SK-N-SH treated with all-trans-retinoic acid at 6 μM for 48 hours (cell line): ENCODE results near the gene GPR37L1.

Experiments
- ARNTL ChIP-seq: fragments of 450-650 bp; formaldehyde crosslinking; IDR thresholded peaks from 2 replicates; pipeline ENCODE4 v1.5.0; 2020; ENCODE audit warnings: low read depth, mild to moderate bottlenecking, moderate library complexity, borderline replicate concordance
- CSDC2 ChIP-seq: fragments of 250-450 bp; sonication (Bioruptor Pico); IDR thresholded peaks from 2 replicates; pipeline ENCODE4 v1.5.0; 2020; ENCODE audit warnings: mild to moderate bottlenecking, moderate library complexity
- ISL1 ChIP-seq: fragments of 250-450 bp; sonication (Bioruptor Pico); IDR thresholded peaks from 2 replicates; pipeline ENCODE4 v2.1.2; 2022; ENCODE audit warnings: mild to moderate bottlenecking, moderate library complexity
- OSR1 ChIP-seq: fragments of 250-450 bp; sonication (Bioruptor Pico); IDR thresholded peaks from 2 replicates; pipeline ENCODE4 v1.8.0; 2022; ENCODE audit warnings: moderate library complexity, mild to moderate bottlenecking, inconsistent platforms
- SNAI2 ChIP-seq: fragments of 250-450 bp; sonication (Bioruptor Pico); IDR thresholded peaks from 2 replicates; pipeline ENCODE4 v1.5.0; 2020; ENCODE audit warnings: mild to moderate bottlenecking, moderate library complexity
- TCF4 ChIP-seq: fragments of 250-450 bp; sonication (Bioruptor Pico); IDR thresholded peaks from 2 replicates; pipeline ENCODE4 v1.8.0; 2021; ENCODE audit warnings: mild to moderate bottlenecking, moderate library complexity, borderline replicate concordance
- ZFP3 ChIP-seq: fragments of 250-450 bp; sonication (Bioruptor Pico); IDR thresholded peaks from 2 replicates; pipeline ENCODE4 v1.5.0; 2020; ENCODE audit warnings: mild to moderate bottlenecking, moderate library complexity
- ZFP30 ChIP-seq: fragments of 450-650 bp; formaldehyde crosslinking; IDR thresholded peaks from 2 replicates; pipeline ENCODE4 v1.5.0; 2022; ENCODE audit warnings: mild to moderate bottlenecking, moderate library complexity
- TF ChIP-seq, protein P1 (sequence below): fragments of 250-450 bp; sonication (Bioruptor Pico); IDR thresholded peaks from 2 replicates; pipeline ENCODE4 v1.5.1; 2021; ENCODE audit warnings: mild to moderate bottlenecking, moderate library complexity
- TF ChIP-seq, protein P2 (sequence below): fragments of 250-450 bp; sonication (Bioruptor Pico); IDR thresholded peaks from 2 replicates; pipeline ENCODE4 v1.5.1; 2020; ENCODE audit warnings: low read depth, mild to moderate bottlenecking, moderate library complexity
- TF ChIP-seq, protein P3 (sequence below): fragments of 250-450 bp; sonication (Bioruptor Pico); IDR thresholded peaks from 2 replicates; pipeline ENCODE4 v1.8.0; 2020; ENCODE audit warnings: mild to moderate bottlenecking, moderate library complexity, borderline replicate concordance

DNA sequence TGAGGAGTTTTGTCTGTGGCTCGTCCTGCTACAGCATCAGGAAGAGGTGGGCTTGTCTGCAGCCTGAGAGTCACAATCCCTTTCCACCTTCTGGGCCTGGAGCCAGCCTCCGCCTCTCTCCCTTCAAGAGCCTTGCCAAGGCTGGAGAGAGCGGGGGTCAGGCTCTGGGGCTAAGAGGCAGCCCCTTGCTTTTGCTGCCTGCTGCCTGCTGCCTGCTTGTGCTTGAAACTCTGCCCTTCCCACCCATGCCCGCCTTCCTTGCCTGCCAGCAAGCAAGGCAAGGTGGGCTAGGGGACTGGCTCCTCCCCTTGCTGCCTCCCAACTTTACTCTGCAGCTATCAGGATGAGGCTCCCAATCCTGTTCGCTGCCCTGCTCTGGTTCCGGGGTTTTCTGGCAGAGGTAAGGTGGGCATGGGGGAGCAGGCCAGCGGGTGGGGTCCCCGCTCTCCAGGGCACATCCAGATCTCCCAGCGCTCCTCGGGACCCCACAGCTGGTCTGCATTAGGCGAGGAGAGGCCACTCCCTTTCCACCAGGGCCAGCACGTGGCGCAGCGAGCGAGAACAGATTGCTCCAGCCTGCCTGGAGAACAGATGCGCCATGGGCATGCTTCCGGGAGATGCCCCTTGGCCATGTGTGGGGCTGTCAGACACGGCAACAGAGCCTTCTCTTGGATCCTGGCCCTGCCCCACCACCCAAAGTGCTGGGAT is 45.1 kb downstream of the GPR37L1 start:
- TF ChIP-seq, protein P1, sequence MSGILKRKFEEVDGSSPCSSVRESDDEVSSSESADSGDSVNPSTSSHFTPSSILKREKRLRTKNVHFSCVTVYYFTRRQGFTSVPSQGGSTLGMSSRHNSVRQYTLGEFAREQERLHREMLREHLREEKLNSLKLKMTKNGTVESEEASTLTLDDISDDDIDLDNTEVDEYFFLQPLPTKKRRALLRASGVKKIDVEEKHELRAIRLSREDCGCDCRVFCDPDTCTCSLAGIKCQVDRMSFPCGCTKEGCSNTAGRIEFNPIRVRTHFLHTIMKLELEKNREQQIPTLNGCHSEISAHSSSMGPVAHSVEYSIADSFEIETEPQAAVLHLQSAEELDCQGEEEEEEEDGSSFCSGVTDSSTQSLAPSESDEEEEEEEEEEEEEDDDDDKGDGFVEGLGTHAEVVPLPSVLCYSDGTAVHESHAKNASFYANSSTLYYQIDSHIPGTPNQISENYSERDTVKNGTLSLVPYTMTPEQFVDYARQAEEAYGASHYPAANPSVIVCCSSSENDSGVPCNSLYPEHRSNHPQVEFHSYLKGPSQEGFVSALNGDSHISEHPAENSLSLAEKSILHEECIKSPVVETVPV (CRISPR knock-in tag) = no peak
- TF ChIP-seq, protein P2, sequence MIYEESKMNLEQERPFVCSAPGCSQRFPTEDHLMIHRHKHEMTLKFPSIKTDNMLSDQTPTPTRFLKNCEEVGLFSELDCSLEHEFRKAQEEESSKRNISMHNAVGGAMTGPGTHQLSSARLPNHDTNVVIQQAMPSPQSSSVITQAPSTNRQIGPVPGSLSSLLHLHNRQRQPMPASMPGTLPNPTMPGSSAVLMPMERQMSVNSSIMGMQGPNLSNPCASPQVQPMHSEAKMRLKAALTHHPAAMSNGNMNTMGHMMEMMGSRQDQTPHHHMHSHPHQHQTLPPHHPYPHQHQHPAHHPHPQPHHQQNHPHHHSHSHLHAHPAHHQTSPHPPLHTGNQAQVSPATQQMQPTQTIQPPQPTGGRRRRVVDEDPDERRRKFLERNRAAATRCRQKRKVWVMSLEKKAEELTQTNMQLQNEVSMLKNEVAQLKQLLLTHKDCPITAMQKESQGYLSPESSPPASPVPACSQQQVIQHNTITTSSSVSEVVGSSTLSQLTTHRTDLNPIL (CRISPR knock-in tag) = no peak
- TF ChIP-seq TCF4 (CRISPR knock-in tag) (peak; percentile 96), OSR1 (CRISPR knock-in tag) (no peak), ZFP3 (CRISPR knock-in tag) (no peak), ISL1 (CRISPR knock-in tag) (no peak), CSDC2 (CRISPR knock-in tag) (no peak), SNAI2 (CRISPR knock-in tag) (no peak), ZFP30 (CRISPR knock-in tag) (no peak), ARNTL (CRISPR knock-in tag) (no peak)
- TF ChIP-seq, protein P3, sequence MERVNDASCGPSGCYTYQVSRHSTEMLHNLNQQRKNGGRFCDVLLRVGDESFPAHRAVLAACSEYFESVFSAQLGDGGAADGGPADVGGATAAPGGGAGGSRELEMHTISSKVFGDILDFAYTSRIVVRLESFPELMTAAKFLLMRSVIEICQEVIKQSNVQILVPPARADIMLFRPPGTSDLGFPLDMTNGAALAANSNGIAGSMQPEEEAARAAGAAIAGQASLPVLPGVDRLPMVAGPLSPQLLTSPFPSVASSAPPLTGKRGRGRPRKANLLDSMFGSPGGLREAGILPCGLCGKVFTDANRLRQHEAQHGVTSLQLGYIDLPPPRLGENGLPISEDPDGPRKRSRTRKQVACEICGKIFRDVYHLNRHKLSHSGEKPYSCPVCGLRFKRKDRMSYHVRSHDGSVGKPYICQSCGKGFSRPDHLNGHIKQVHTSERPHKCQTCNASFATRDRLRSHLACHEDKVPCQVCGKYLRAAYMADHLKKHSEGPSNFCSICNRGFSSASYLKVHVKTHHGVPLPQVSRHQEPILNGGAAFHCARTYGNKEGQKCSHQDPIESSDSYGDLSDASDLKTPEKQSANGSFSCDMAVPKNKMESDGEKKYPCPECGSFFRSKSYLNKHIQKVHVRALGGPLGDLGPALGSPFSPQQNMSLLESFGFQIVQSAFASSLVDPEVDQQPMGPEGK (CRISPR knock-in tag) = no peak
